ENCODE data around the gene PPP5C. TPM values are rescaled to one million over a fixed set of nuclear protein-coding genes. Genes with fewer than 3 reads are reported as not detected.
"Not testable (repeated sequence)": the region's sequence is repeated elsewhere in the genome, so short reads cannot be mapped to it uniquely, and the experiment has no call there.

The PPP5C gene
- total and polyA plus RNA-seq, 2 of the 8 experiments (the other 6 are each of a cell fraction or from before 2014, with no cell fraction given) = 112 to 156 TPM

GRCh38 chr19:46323227-46323626, 23.7 kb upstream of the PPP5C start:
- H3K79me2 ChIP-seq (ENCODE audit: control insufficient read depth in 1 of 2, insufficient read depth in 2 of 2, low read length in 2 of 2); H2BK5ac ChIP-seq (ENCODE audit: low read depth, low read length); H3K23me2 ChIP-seq (ENCODE audit: low read depth, low read length); H3K18ac ChIP-seq (ENCODE audit: extremely low read depth, low read length); H3K4me2 ChIP-seq (ENCODE audit: insufficient read depth in 1 of 2, low read depth in 2 of 2, low read length in 2 of 2); H4K91ac ChIP-seq (replicated peaks; ENCODE audit: insufficient read length, low read length); H3K23ac ChIP-seq (ENCODE audit: insufficient read length); H4K8ac ChIP-seq (ENCODE audit: extremely low read depth, insufficient read depth, low read length); H3K14ac ChIP-seq (ENCODE audit: insufficient read length); H3K27me3 ChIP-seq (replicated peaks in 1 of 4; ENCODE audit: control insufficient read depth in 3 of 4, extremely low read depth in 1 of 4, insufficient read depth in 3 of 4, low read length in 3 of 4); H3K27ac ChIP-seq (ENCODE audit: low read depth, low read length); H3K4me3 ChIP-seq (ENCODE audit: extremely low read depth in 1 of 4, insufficient read depth in 2 of 4, low read depth in 3 of 4, low read length in 4 of 4); H3K9ac ChIP-seq (replicated peaks in 1 of 4; ENCODE audit: extremely low read depth in 1 of 4, low read depth in 3 of 4, low read length in 3 of 4); DNase-seq (ENCODE audit: low read depth in 1 of 2, low spot score in 2 of 2); H2BK120ac ChIP-seq (replicated peaks; ENCODE audit: low read depth, low read length); H4K20me1 ChIP-seq (replicated peaks in 1 of 2; ENCODE audit: control insufficient read depth in 1 of 2, insufficient read depth in 2 of 2, low read length in 2 of 2); H2BK15ac ChIP-seq (ENCODE audit: low read length); H2AK5ac ChIP-seq (ENCODE audit: low read depth, low read length); H4K5ac ChIP-seq (ENCODE audit: insufficient read length, low read depth, low read length); H3K4ac ChIP-seq (replicated peaks; ENCODE audit: insufficient read length, low read depth, low read length); H2BK20ac ChIP-seq (ENCODE audit: low read length); FAIRE-seq; H3K79me1 ChIP-seq (ENCODE audit: low read depth, low read length); H2BK12ac ChIP-seq (ENCODE audit: low read depth, low read length); H3K56ac ChIP-seq (replicated peaks; ENCODE audit: insufficient read length, low read depth, low read length); H2AFZ ChIP-seq (ENCODE audit: low read length); H3K4me1 ChIP-seq (replicated peaks in 1 of 4; ENCODE audit: control insufficient read depth in 3 of 4, insufficient read depth in 4 of 4, low read length in 3 of 4): not testable (repeated sequence)
- peaks cover 13 to 53% (median 43%) of the 10 kb centered on the region in 4 experiments; a peak in 7 of 8 replicates for H3K36me3 ChIP-seq (ENCODE audit: control insufficient read depth in 2 of 4, insufficient read depth in 4 of 4, low read length in 3 of 4)
- H3K9me3 ChIP-seq (ENCODE audit: insufficient read depth in 2 of 2, low read depth in 1 of 2, low read length in 1 of 2) = peaks cover 20 to 22% of the 10 kb centered on the region in 2 experiments
- CTCF ChIA-PET (ENCODE audit: partially characterized antibody) = interaction anchor here (0.7 kb wide), 1 partner anchor 40 kb away, joined by 3 read pairs; no protein-coding TSS in a partner anchor
- POLR2A ChIA-PET (ENCODE audit: partially characterized antibody) = interaction anchor here (0.8 to 3.1 kb wide), 2 partner anchors 13 to 15 kb away, joined by 3 to 8 read pairs; no protein-coding TSS in a partner anchor
- WGBS, 2 experiments (ENCODE audit: extremely low coverage in 1 of 2, insufficient coverage in 1 of 2, insufficient read length in 1 of 2, insufficient replicate concordance in 2 of 2, low coverage in 1 of 2, low lambda C conversion rate in 2 of 2, missing lambda C conversion rate in 1 of 2) = 88% methylated on average over 9 of the region's 9 CpGs; no CpG with 5 or more reads in 1 of the 2 experiments

All from H1 (cell line).